ENCODE results near the gene HSPA12A. TPM values are rescaled to one million over a fixed set of nuclear protein-coding genes. Genes with fewer than 3 reads are reported as not detected.

The HSPA12A gene
- total and polyA plus RNA-seq, 2 donors, result 1.7 to 4.4 TPM

DNA sequence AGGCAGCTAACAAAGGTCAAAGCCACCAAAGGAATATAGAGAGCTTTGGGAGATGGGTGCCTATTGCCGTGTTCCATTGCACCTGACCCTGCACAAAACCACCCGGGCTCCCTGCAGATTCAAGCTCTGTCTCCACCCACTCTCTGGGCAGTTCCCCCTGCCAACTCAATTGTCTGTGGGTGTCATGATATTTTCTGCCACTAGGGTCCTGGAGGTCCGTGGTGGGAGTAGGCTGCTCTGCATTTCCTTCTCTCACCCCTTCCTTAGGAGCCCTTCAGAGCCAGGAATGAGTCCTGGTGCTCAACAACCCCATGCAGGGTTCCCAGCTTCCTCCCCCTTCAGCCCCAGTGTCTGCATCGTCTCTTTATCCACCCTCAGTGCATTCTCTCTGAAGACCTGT, 87.5 kb downstream of the HSPA12A start:
- Histone ChIP-seq H3K36me3 (ENCODE audit: control insufficient read depth in 2 of 2, insufficient read depth in 2 of 2, low read length in 1 of 2) (no peaks in the 10 kb centered on the region), H3K27me3 (ENCODE audit: control insufficient read depth in 2 of 2, insufficient read depth in 1 of 2, low read length in 1 of 2) (no peaks in the 10 kb centered on the region), H3K9me3 (ENCODE audit: control insufficient read depth in 2 of 2, insufficient read depth in 1 of 2, low read length in 1 of 2) (no peaks in the 10 kb centered on the region), H3K27ac (ENCODE audit: low read depth in 1 of 2, low read length in 1 of 2) (no peak overlapping the region), H3K4me1 (ENCODE audit: control insufficient read depth in 2 of 2, insufficient read depth in 2 of 2, low read length in 2 of 2) (no peaks in the 10 kb centered on the region), H3K4me3 (ENCODE audit: low read length in 2 of 2) (no peak overlapping the region)
- WGBS, result 58% methylated on average over 4 of the region's 4 CpGs
- no peak for DNase-seq (ENCODE audit: low read depth in 6 of 9, low spot score in 9 of 9)

DNA sequence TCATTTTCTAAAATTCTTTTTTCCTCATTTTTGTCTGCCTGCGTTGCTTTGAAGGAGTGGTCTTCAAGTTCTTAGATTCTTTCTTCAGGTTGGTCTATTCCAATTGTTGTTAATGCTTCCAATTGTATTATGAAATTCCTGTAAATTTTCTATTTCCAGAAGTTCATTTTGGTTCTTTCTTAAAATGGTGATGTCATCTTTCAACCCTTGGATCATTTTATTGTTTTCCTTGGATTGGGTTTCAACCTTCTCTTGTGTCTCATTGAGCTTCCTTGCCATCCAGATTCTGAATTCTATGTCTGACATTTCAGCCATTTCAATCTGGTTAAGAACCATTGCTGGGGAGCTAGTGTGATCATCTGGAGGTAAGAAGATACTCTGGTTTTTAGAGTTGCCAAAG, 88.5 kb downstream of the HSPA12A start:
- Histone ChIP-seq H3K36me3 (ENCODE audit: control insufficient read depth in 2 of 2, insufficient read depth in 2 of 2, low read length in 1 of 2) (no peaks in the 10 kb centered on the region), H3K4me1 (ENCODE audit: control insufficient read depth in 2 of 2, insufficient read depth in 2 of 2, low read length in 2 of 2) (no peaks in the 10 kb centered on the region), H3K9me3 (ENCODE audit: control insufficient read depth in 2 of 2, insufficient read depth in 1 of 2, low read length in 1 of 2) (no peaks in the 10 kb centered on the region), H3K4me3 (ENCODE audit: low read length in 2 of 2) (no peak overlapping the region), H3K27me3 (ENCODE audit: control insufficient read depth in 2 of 2, insufficient read depth in 1 of 2, low read length in 1 of 2) (no peaks in the 10 kb centered on the region), H3K27ac (ENCODE audit: low read depth in 1 of 2, low read length in 1 of 2) (no peak overlapping the region)
- 92% methylated on average over 1 of the region's 1 CpG for WGBS
- DNase-seq (ENCODE audit: low read depth in 6 of 9, low spot score in 9 of 9), result no peak

DNA sequence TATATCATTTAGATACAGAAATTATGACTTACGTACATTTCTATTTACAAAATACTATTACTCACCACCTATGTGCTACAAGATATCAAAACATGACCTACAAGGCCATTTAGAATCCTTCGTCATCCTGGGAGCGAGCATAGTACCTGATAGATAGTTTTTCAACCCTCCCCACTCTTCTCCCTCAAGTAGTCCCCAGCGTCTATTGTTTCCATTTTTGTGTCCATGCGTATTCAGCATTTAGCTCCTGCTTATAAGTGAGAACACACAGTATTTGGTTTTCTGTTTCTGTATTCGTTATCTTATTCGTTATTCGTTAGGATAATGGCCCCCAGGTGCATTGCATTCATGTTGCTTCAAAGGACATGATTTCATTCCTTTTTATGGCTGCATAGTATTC, 93.5 kb downstream of the HSPA12A start:
- Histone ChIP-seq H3K9me3 (ENCODE audit: control insufficient read depth in 2 of 2, insufficient read depth in 1 of 2, low read length in 1 of 2) (no peaks in the 10 kb centered on the region), H3K36me3 (ENCODE audit: control insufficient read depth in 2 of 2, insufficient read depth in 2 of 2, low read length in 1 of 2) (no peaks in the 10 kb centered on the region), H3K4me3 (ENCODE audit: low read length in 2 of 2) (no peak overlapping the region), H3K27ac (ENCODE audit: low read depth in 1 of 2, low read length in 1 of 2) (no peak overlapping the region), H3K4me1 (ENCODE audit: control insufficient read depth in 2 of 2, insufficient read depth in 2 of 2, low read length in 2 of 2) (no peaks in the 10 kb centered on the region), H3K27me3 (ENCODE audit: control insufficient read depth in 2 of 2, insufficient read depth in 1 of 2, low read length in 1 of 2) (no peaks in the 10 kb centered on the region)
- 85% methylated on average over 8 of the region's 8 CpGs for WGBS
- no peak for DNase-seq (ENCODE audit: low read depth in 6 of 9, low spot score in 9 of 9)

DNA sequence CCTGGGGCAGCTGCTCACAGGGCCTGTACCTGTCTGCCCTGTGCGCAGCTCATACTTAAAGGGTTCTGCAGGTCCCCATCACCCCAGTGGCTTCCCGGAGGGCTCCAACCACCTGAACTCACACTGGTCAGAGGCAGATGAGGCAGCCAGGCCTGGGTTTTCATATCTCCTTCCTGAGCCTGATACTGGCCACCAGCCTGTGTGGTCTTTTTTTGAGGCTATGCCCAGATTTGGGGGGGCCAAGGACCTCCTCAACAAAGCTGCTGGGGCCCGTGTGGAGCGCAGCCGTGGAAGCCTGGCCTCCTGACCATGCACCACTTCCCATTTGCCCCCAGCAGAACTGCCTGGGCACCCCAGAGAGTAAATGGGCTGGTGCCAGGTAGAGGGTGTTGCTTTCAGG, 95.9 kb downstream of the HSPA12A start:
- Histone ChIP-seq H3K4me1 (ENCODE audit: control insufficient read depth in 2 of 2, insufficient read depth in 2 of 2, low read length in 2 of 2) (no peaks in the 10 kb centered on the region), H3K9me3 (ENCODE audit: control insufficient read depth in 2 of 2, insufficient read depth in 1 of 2, low read length in 1 of 2) (no peaks in the 10 kb centered on the region), H3K4me3 (ENCODE audit: low read length in 2 of 2) (no peak overlapping the region), H3K27me3 (ENCODE audit: control insufficient read depth in 2 of 2, insufficient read depth in 1 of 2, low read length in 1 of 2) (no peaks in the 10 kb centered on the region), H3K36me3 (ENCODE audit: control insufficient read depth in 2 of 2, insufficient read depth in 2 of 2, low read length in 1 of 2) (no peaks in the 10 kb centered on the region), H3K27ac (ENCODE audit: low read depth in 1 of 2, low read length in 1 of 2) (no peak overlapping the region)
- 94% methylated on average over 5 of the region's 5 CpGs for WGBS
- no peak for DNase-seq (ENCODE audit: low read depth in 6 of 9, low spot score in 9 of 9)

DNA sequence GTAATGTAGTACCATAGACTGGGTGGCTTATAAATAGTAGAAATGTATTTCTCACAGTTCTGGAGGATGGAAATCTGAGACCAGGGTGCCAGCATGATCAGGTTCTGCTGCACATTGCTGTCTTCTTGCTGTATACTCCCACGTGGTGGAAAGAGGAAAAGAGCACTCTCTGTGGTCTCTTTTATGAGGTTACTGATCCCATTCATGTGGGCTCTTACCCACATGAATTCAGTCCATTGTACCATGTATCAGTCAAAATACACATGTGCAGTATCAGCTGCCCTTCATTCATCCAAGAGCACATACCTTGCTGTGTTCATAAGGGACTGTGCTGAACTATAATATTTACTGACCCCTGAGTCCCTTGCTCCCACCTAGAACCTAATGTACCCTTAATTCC, 104.5 kb downstream of the HSPA12A start:
- peak in 3 of 9 donors; percentile 13 to 39 (median 16) for DNase-seq (ENCODE audit: low read depth in 6 of 9, low spot score in 9 of 9)
- Histone ChIP-seq H3K36me3 (ENCODE audit: control insufficient read depth in 2 of 2, insufficient read depth in 2 of 2, low read length in 1 of 2) (no peaks in the 10 kb centered on the region), H3K9me3 (ENCODE audit: control insufficient read depth in 2 of 2, insufficient read depth in 1 of 2, low read length in 1 of 2) (no peaks in the 10 kb centered on the region), H3K4me1 (ENCODE audit: control insufficient read depth in 2 of 2, insufficient read depth in 2 of 2, low read length in 2 of 2) (no peaks in the 10 kb centered on the region), H3K27me3 (ENCODE audit: control insufficient read depth in 2 of 2, insufficient read depth in 1 of 2, low read length in 1 of 2) (peaks cover 0 to 2% of the 10 kb centered on the region in 2 donors), H3K4me3 (ENCODE audit: low read length in 2 of 2) (no peak overlapping the region), H3K27ac (ENCODE audit: low read depth in 1 of 2, low read length in 1 of 2) (no peak overlapping the region)
- 5% methylated on average over 1 of the region's 1 CpG for WGBS

DNA sequence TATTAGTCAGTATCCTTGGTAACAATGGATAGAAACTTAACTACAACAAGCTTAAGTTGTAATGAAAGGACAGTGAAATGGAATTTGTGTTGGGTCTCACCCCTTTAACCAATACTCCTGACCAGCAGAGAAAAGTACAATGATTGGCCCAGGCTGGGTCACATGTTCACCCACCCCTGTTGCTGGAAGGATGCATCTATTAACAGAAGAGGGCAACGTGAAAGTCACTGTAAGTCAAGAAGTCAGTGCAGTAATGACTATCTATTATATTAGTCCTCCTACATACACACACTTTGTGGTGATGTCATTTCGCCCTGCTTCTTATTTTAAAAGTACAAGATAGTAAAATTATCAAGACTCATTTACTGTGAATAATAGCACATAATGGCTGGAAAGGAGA, 105.4 kb downstream of the HSPA12A start:
- 48% methylated on average over 2 of the region's 2 CpGs for WGBS
- Histone ChIP-seq H3K9me3 (ENCODE audit: control insufficient read depth in 2 of 2, insufficient read depth in 1 of 2, low read length in 1 of 2) (no peaks in the 10 kb centered on the region), H3K36me3 (ENCODE audit: control insufficient read depth in 2 of 2, insufficient read depth in 2 of 2, low read length in 1 of 2) (no peaks in the 10 kb centered on the region), H3K27me3 (ENCODE audit: control insufficient read depth in 2 of 2, insufficient read depth in 1 of 2, low read length in 1 of 2) (peaks cover 0 to 2% of the 10 kb centered on the region in 2 donors), H3K4me3 (ENCODE audit: low read length in 2 of 2) (no peak overlapping the region), H3K4me1 (ENCODE audit: control insufficient read depth in 2 of 2, insufficient read depth in 2 of 2, low read length in 2 of 2) (no peaks in the 10 kb centered on the region), H3K27ac (ENCODE audit: low read depth in 1 of 2, low read length in 1 of 2) (no peak overlapping the region)
- DNase-seq (ENCODE audit: low read depth in 6 of 9, low spot score in 9 of 9), result no peak

DNA sequence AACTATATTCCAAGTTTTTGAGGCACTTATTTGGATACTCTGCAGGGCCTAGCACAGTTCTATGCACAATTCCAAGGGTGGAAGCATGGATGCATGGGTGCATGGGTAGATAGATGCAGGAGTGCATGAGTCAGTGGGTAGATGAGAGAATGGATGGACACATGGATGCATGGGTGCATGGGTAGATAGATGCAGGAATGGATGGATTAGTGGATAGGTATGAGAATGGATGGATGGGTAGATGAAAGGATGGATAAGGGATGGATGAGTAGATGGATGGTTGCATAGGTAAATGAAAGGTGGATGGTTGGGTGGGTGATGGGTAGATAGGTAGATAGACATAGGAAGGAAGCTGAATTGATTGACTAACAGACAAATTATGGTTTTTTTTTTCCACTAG, 106.0 kb downstream of the HSPA12A start:
- Histone ChIP-seq H3K36me3 (ENCODE audit: control insufficient read depth in 2 of 2, insufficient read depth in 2 of 2, low read length in 1 of 2) (no peaks in the 10 kb centered on the region), H3K4me3 (ENCODE audit: low read length in 2 of 2) (no peak overlapping the region), H3K4me1 (ENCODE audit: control insufficient read depth in 2 of 2, insufficient read depth in 2 of 2, low read length in 2 of 2) (no peaks in the 10 kb centered on the region), H3K9me3 (ENCODE audit: control insufficient read depth in 2 of 2, insufficient read depth in 1 of 2, low read length in 1 of 2) (no peaks in the 10 kb centered on the region), H3K27ac (ENCODE audit: low read depth in 1 of 2, low read length in 1 of 2) (no peak overlapping the region), H3K27me3 (ENCODE audit: control insufficient read depth in 2 of 2, insufficient read depth in 1 of 2, low read length in 1 of 2) (peaks cover 0 to 2% of the 10 kb centered on the region in 2 donors)
- no peak for DNase-seq (ENCODE audit: low read depth in 6 of 9, low spot score in 9 of 9)

DNA sequence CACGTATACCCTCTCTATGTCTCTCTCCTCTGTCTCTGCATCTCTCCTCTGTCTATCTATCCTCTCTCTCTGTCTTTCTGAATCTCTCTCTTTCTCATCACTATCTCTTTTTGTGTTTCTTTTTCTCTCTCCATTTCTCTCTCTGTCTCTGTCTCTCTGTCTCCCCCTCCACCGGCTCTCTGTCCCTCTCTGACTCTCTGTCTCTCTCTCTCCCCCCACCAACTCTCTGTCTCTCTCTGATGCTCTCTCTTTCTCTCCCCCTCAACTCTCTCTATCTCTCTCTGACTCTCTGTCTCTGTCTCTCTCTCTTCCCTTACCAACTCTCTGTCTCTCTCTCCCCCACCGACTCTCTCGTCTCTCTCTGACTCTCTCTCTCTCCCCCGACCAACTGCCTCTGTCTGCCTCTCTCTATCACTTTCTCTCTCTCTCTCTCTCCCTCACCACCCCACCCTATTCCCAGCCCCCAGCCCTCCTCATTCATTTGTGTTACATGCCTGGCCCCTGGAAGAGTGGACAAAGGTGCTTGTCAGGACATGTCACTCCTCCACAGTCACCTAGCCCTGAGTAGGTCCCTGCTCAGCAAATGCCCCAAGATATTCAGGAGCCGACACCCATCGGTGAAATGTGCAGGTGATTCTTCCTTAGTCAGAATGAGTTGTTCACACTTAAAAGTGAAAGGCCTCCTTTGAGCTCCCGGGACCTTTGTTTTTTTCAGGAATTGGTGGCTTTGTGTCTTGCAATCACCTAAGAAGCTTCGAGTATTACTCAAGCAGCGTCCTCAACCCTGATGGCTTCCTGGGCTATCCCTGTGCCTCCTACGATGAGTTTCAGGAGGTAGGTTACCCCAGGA, 108.0 kb downstream of the HSPA12A start:
- DNase-seq (ENCODE audit: low read depth in 6 of 9, low spot score in 9 of 9), result no peak
- peaks cover 0 to 6% of the 10 kb centered on the region in 2 donors for H3K27me3 ChIP-seq (ENCODE audit: control insufficient read depth in 2 of 2, insufficient read depth in 1 of 2, low read length in 1 of 2)
- H3K4me1 ChIP-seq (ENCODE audit: control insufficient read depth in 2 of 2, insufficient read depth in 2 of 2, low read length in 2 of 2), result no peaks in the 10 kb centered on the region
- H3K9me3 ChIP-seq (ENCODE audit: control insufficient read depth in 2 of 2, insufficient read depth in 1 of 2, low read length in 1 of 2), result no peaks in the 10 kb centered on the region
- 86% methylated on average over 11 of the region's 11 CpGs for WGBS
- no peaks in the 10 kb centered on the region for H3K36me3 ChIP-seq (ENCODE audit: control insufficient read depth in 2 of 2, insufficient read depth in 2 of 2, low read length in 1 of 2)
- no peak overlapping the region for H3K4me3 ChIP-seq (ENCODE audit: low read length in 2 of 2)
- no peak overlapping the region for H3K27ac ChIP-seq (ENCODE audit: low read depth in 1 of 2, low read length in 1 of 2)

DNA sequence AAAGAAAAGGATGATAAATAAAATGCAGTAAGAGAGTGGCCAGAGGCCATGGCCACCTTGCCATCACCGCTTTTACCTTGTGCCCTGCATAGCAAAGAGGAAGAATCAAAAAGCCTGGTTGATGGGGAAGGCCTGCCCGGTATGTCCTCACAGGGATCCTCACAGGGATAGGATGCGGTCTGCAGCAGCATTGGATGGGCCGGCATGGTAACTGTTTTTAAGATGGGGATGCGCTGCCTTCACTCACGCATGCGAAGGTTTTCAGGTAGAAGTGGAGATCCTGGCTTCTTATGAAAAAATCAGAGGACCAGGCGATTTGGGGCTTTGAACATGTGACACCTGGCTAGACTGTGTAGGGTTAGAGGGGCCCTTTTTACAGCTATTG, 109.2 kb downstream of the HSPA12A start:
- Histone ChIP-seq H3K27ac (ENCODE audit: low read depth in 1 of 2, low read length in 1 of 2) (no peak overlapping the region), H3K4me1 (ENCODE audit: control insufficient read depth in 2 of 2, insufficient read depth in 2 of 2, low read length in 2 of 2) (no peaks in the 10 kb centered on the region), H3K4me3 (ENCODE audit: low read length in 2 of 2) (no peak overlapping the region), H3K36me3 (ENCODE audit: control insufficient read depth in 2 of 2, insufficient read depth in 2 of 2, low read length in 1 of 2) (no peaks in the 10 kb centered on the region), H3K9me3 (ENCODE audit: control insufficient read depth in 2 of 2, insufficient read depth in 1 of 2, low read length in 1 of 2) (no peaks in the 10 kb centered on the region), H3K27me3 (ENCODE audit: control insufficient read depth in 2 of 2, insufficient read depth in 1 of 2, low read length in 1 of 2) (peaks cover 3 to 12% of the 10 kb centered on the region in 2 donors)
- no peak for DNase-seq (ENCODE audit: low read depth in 6 of 9, low spot score in 9 of 9)
- 95% methylated on average over 8 of the region's 8 CpGs for WGBS

Measured in thymus (tissue), 11 donors.